ENCODE data around the gene PPM1A.

DNA sequence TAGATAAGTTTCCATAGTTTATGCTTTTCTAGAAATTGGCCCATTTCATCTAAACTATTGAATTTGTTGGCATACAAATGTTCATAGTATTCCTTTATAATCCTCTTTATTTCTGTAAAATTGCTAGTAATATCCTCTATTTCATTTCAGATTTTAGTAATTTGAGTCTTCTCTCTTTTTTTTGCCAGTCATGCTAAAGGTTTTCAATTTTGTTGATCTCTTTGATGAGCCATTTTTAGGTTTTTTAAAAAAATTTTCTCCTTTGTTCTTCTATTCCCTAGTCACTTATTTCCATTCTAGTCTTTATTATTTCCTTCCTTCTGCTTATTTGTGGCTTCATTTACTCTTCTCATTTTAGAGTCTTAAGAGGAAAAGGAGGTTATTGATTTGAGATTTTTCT, 19.4 kb upstream of the PPM1A start:
- TF ChIP-seq, protein P1, sequence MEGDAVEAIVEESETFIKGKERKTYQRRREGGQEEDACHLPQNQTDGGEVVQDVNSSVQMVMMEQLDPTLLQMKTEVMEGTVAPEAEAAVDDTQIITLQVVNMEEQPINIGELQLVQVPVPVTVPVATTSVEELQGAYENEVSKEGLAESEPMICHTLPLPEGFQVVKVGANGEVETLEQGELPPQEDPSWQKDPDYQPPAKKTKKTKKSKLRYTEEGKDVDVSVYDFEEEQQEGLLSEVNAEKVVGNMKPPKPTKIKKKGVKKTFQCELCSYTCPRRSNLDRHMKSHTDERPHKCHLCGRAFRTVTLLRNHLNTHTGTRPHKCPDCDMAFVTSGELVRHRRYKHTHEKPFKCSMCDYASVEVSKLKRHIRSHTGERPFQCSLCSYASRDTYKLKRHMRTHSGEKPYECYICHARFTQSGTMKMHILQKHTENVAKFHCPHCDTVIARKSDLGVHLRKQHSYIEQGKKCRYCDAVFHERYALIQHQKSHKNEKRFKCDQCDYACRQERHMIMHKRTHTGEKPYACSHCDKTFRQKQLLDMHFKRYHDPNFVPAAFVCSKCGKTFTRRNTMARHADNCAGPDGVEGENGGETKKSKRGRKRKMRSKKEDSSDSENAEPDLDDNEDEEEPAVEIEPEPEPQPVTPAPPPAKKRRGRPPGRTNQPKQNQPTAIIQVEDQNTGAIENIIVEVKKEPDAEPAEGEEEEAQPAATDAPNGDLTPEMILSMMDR (IDR thresholded peaks at IDR 0.05): no peak
- TF ChIP-seq EP300 (IDR thresholded peaks at IDR 0.05): no peak
